Myocyte (in vitro differentiated cells): ENCODE data around the gene POLN. TPM values are rescaled to one million over a fixed set of nuclear protein-coding genes. Genes with fewer than 3 reads are reported as not detected.

Experiments used
- DNase-seq: peaks from one replicate; pipeline ENCODE4 v3.0.0-alpha.2; 2012; ENCODE audit warnings: low read depth
- total RNA-seq: library from RNA; depleted of rRNA; stranded (reverse); fragments of >200 nt; gene quantifications from 2 replicates; pipeline ENCODE4 v1.2.3, GENCODE V29; 2014

The POLN gene
- total RNA-seq, 1 donor from 2014 or later: 7.8 TPM

DNA sequence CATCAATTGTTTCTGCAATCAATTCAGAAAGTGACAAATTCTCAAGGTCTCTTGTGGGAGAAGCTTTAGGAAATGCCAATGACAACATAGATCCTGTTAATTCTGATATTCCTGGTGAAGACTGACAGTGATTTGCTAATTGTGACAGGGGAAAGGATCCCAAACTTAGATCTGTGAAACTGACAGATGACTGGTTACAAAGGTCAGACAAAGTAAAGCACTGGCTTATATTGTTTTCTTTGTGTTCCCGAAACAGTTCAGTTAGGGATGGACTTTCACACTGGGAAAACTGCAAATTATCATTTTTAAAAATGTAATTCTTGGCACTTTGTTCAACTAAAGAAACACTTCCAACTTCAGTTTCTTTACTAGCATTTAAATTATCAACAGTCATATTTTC, 152.7 kb downstream of the POLN start:
- no peak for DNase-seq

- no peak for DNase-seq
These were observed 154.8 kb downstream of the POLN start for GRCh38 chr4:2087170-2087569.

GRCh38 chr4:2085496-2085901, 156.4 kb downstream of the POLN start:
- peak; percentile 79 for DNase-seq

GRCh38 chr4:2084316-2084715, 157.6 kb downstream of the POLN start:
- no peak for DNase-seq

GRCh38 chr4:2083826-2084160, 158.1 kb downstream of the POLN start:
- DNase-seq: no peak

DNA sequence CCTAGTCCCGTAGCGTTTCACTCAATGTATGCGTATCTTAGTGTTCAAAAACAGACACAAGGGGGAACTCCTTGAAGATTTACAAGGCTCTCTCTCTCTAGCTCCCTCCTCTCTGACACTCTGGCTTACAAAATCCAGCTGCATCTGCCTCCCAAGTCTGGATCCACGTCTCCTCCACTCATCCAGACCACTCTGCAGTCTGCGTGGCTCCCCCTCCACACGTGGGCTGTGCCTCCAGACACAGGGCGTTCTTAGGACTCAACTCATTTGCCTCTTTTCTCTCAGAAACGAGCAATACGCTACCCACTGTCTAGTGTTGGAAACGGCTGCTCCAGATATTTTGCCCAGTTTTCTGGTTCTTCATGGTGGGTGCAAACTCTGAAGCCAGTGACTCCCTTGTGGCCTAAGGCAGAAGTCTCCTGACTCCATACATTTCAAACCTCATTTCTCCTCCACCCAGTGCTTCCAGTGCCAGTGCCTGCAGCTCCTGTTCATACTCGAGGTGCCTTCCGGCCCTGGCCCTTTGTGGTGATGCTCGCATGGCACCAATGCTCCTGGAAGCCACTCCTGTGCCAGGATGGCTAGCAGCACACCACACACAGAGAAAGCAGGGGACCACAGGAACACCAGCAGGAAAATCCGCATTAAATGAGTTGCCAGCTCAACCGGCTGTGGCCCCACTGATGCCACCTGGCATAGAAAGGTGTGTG, 158.7 kb downstream of the POLN start:
- DNase-seq: no peak

DNA sequence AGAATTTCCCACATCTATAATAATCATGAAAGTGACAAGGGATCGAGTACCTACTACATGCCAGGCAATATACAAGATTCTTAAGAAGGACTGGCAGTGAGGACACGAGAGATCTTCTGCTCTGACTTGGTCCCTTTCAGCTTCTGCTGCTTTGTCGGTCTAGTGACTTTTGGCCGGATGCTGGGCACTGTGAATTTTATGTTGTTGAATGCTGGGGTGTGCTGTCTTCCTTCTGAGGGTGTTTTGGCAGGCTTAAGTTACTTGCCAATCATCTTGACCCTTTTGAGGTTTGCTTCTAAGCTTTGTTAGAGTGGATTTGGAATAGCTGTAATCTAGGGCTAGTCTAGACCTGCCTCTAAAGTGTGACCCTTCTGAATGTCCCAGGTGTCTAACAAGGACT, 159.3 kb downstream of the POLN start:
- no peak for DNase-seq

DNA sequence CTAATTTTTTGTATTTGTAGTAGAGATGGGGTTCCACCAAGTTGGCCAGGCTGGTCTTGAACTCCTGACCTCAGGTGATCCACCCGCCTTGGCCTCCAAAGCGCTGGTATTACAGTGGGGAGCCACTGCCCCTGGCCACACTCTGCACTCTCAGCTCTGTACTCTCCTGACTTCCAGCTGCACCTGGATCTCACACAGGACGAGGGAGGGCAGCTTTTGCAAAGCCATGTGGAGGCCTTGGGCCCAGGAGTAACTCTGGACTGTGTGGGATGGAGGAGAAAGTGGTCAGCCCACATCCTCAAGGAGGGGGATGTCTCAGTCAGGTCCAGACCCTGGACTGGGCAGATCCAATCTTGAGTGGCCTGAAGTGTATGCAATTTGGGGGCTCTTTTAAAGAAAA, 159.8 kb downstream of the POLN start:
- DNase-seq: no peak

DNA sequence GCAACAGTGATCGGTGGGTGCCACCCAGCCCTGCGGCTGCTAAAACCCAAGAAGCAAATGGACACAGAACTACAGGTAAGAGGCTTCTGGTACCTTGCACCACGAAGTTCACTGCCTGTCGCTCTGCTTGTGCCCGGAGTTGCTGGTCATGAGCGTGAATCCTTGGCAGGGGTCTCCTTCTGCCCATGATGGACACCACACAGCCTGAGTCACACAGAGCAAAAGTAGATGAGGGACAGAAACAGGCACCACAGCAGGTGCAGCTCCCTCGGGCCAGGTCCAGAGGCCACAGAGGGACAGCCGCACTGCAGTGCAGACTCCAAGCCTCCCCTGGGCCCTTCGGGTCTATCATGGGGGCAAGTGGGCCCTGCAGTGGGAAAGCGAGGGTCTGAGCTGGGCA, 160.4 kb downstream of the POLN start:
- DNase-seq: peak; percentile 76

DNA sequence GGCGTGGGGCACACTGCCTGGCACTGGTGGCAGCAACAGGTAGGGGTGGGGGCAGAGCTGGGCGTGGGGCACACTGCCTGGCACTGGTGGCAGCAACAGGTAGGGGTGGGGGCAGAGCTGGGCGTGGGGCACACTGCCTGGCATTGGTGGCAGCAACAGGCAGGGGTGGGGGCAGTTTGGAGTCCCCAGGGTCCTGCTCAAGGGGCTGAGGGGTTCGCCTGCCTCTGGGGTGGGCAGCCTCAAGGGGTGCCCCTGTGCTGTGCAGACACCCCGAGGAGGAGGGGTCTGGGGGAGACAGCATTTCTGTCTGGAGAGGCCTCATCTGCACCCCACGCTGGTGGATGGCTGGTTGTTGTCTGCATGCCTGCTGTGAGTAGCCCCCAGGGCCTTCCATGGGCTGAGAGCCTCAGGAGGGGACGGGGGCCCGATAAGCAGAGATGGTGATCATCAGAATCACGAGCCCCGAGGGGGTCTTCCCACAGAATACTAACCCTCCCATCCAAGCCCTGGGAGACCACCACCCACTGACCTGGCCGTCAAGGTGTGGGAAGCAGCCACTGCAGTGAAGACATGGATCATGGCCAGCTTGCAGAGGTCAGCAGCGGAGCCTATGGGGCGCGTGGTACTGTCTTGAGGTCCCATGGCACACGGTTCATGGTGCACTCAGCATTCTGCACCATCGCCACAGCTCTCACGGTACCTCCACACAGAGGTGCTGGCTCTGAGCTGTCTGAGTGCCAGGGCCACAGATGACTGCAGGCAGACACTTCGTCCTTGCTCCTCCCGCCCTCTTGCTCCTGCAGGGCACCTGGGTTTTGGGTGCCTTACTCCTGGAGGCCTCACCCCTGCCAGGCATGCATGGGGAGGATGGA, 161.3 kb downstream of the POLN start:
- no peak for DNase-seq

DNA sequence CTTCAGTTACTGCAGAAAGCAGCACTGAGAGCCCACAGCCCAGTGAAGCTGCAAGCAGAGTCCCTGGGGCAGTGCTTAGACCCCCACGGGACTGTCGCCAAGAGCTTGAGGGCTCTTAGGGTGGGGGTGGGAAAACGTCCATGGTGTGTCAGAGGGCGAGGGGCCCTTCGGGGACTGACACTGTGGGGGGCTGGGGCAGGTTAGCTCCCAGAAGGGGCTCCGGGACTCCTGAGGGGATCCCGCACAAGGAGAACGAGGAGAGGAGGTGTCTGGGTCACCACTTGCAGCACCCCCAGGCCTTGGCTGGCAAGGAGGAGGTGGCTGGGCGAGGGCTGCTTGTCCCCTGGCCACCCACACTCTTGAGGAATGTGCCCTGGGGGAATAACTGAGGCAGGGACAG, 162.0 kb downstream of the POLN start:
- no peak for DNase-seq

DNA sequence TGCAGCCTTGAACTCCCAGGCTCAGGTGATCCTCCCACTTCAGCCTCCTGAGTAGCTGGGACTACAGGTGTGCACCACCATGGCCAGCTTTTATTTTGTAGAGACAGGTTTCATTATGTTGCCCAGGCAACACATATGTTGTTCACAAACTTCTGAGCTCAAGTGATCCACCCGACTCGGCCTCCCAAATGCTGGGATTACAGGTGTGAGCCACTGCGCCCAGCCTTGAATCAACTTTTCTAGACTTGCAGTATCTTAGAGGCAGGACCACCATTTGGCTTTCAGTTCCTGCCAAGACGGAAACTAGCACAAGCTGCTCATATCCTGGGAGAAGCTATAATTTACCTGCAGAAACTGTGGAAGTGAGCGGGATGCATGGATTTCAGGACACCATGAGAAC, 162.9 kb downstream of the POLN start:
- no peak for DNase-seq

GRCh38 chr4:2078584-2078983, 163.3 kb downstream of the POLN start:
- DNase-seq: no peak

- no peak for DNase-seq
These were observed 164.1 kb downstream of the POLN start for GRCh38 chr4:2077537-2078460.

DNA sequence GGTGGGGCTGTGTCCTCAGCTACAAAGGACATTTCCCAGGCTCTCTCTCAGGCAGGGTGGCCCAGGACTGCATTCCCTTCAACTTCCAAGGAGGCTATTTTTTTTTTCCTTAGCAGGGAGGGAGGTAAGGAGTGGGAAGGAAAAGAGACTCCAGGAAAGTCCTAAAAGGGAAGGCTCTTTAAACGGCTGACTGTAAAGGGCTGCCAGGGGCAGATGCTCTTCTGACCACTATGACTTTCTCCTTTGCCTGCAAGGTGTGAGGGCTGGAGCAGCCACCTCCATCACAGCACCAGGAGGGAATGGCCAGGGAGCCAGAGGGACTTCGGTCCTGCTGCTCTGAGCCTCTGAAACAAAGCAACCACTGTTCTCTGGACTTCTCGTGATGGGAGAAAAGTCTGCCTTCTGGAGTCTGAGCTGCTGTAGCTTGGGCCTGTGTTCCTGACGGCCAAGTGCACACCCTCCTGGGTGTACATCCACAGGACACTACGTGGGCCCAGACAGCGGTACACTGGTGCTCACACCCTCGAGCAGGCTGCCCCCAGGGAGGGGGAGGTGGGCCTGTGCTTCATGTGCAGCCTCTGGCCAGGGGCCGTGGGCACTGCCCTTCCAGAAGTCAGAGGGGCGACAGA, 164.9 kb downstream of the POLN start:
- no peak for DNase-seq

DNA sequence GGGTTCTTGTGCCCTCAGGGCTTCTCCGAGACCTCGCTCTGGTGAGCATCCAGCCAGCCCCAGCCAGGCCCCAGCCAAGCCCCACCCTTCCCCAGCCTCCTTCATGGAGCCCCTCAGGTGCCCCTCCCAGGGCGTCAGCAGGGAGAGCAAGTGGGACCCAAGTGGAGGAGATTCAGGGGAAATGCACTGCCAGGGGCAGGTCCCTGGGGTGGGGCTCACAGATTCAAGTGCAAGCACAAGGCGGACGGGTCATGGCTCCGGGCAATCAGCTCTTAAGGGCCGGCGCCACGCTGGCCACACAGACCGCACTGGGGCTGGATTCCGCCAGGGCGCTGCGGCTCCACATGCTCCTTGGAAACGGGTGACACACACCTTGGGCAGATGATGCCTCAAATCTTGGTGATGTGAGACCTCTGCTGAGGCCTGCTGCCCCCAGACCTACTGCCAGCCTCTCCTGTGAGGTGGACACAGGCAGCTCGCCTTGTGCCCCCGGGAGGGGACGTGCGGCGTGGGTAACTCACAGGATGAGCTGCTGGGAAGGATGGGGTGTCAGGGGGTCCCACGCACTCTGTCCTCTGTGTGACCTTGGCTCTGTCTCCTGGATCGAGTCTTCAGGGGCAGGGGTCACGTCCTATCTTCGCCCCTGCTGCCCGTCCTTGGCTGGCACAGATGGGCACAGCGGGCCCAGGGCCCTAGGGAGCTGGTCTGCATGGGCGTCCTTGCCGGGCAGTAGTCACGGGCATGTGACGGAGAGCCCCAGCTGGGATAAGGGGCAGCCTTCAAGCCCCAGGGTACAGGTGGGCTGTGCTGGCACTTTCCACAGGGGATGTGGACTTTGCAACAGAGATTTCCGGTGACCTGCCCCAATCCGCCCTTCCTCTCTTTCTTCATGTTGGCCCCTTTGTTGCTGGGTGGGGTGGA, 165.7 kb downstream of the POLN start:
- DNase-seq: no peak

- no peak for DNase-seq
These were observed 166.5 kb downstream of the POLN start for GRCh38 chr4:2075171-2075986.

DNA sequence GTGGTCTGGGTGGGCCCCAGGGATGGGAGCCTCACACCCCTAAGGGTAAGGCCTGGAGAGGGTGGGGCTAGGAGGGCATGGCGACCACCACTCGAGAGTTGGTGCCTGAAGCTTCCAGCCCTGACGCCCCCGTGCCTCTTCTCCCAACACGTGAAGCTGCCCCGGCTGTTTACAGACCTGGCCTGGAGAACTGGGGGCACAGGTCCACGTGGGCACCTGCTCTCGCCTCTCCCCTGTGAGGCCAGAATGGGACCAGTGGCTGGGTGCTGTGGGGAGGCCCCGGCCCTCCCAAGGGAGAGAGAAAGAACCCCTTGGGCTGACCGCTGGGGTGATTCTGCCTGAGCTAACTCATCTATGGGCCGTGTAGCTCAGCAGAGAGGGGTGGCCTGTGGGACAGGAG, 167.3 kb downstream of the POLN start:
- no peak for DNase-seq

DNA sequence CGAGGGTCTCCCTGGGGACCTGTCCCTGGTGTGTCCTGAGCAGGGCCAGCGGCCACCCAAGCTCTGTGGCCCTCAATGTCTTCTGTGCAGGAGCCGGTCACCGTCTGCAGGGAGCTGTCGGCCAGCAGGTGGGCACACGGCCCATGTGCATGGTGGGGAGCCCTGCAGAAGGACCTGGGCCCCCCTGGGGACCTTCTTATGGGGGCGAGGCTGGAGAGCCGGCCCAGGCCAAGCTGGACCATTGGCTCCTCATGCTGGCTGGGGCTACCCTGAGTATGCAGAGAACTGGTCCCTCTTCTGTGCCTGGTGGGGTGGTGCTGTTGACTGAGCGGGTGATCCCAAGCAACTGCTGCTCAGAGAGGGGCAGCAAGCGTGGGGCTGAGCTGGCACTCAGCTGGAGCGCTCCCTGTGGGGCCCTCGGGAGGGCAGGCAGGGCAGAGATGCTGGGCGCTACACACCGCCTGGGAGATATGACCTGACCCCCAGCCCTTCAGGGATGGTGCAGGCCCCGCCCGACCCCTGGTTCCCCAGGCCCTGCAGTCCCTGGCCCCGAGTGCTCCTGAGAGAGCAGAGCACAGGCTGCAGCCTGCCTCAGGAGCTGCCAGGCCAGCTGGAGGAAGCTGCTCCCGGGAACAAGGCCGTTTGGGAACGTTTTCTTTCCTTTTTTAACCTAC, 168.0 kb downstream of the POLN start:
- DNase-seq: no peak
